Hepatocyte (in vitro differentiated cells): ENCODE data around the gene PTPRK.

ENCODE experiments used
- CTCF ChIP-seq: fragments of 200-600 bp; sonication (generic); IDR thresholded peaks from 2 replicates; pipeline ENCODE4 v1.5.1; 2016; ENCODE audit warnings: antibody characterized with exemption, mild to moderate bottlenecking; ENCODE audit not compliant: poor library complexity
- EZH2 ChIP-seq: fragments of 200-600 bp; sonication (generic); IDR thresholded peaks from 2 replicates; pipeline ENCODE4 v1.6.1; 2016; ENCODE audit warnings: antibody characterized with exemption, mild to moderate bottlenecking, borderline replicate concordance
- EZH2phosphoT487 ChIP-seq: fragments of 200-600 bp; sonication (generic); IDR thresholded peaks from one replicate; pipeline ENCODE4 v1.6.1; 2018; ENCODE audit warnings: antibody characterized with exemption, mild to moderate bottlenecking, low read depth, moderate library complexity; ENCODE audit not compliant: unreplicated experiment, severe bottlenecking

GRCh38 chr6:128135325-128135724, 385.1 kb downstream of the PTPRK start:
- TF ChIP-seq CTCF (no peak), EZH2phosphoT487 (no peak), EZH2 (no peak)
